Loucy (cell line): Measurements from ENCODE around the gene PRB4.

ENCODE experiments used
- CTCF ChIP-seq: fragments of 200-600 bp; sonication (generic); conservative IDR thresholded peaks from 2 replicates; pipeline ENCODE4 v1.5.1; 2014; ENCODE audit warnings: mild to moderate bottlenecking, antibody characterized with exemption, low read length
- EZH2phosphoT487 ChIP-seq: fragments of 200-600 bp; IDR thresholded peaks from 2 replicates; pipeline ENCODE4 v1.6.1; 2018; ENCODE audit warnings: antibody characterized with exemption, mild to moderate bottlenecking, moderate library complexity, borderline replicate concordance

DNA sequence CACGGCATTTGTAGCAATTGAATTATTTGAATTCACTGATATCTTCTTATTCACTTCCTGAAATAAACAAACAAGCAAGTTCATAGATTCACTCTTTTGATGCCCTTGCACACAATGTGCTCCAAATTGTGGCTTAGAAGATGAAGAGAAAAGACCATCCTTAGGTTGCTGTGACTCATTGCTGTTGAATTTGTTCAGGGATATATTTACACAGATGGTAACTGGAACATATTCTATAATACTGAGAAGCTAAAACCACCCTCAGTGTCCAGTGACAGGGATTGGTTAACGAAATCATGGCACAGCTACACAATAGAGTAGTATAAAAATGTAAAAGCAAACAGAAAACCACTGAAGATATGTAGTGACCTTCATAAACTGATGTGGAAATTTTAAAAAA lies 3.1 kb downstream of the PRB4 start:
- no peak for TF ChIP-seq CTCF
- no peak for TF ChIP-seq EZH2phosphoT487
